ENCODE data around the gene EXOC3L2.

EXOC3L2 gene

GRCh38 chr19:45222724-45223123 lies 22.5 kb downstream of the EXOC3L2 start:
- no peak for DNase-seq (ENCODE audit: low read depth in 1 of 2, low spot score in 1 of 2)

GRCh38 chr19:45218911-45219743 lies 26.1 kb downstream of the EXOC3L2 start:
- DNase-seq (ENCODE audit: low read depth in 1 of 2, low spot score in 1 of 2) = no peak

GRCh38 chr19:45218426-45218825 lies 26.8 kb downstream of the EXOC3L2 start:
- DNase-seq (ENCODE audit: low read depth in 1 of 2, low spot score in 1 of 2) = no peak

GRCh38 chr19:45217957-45218334 lies 27.3 kb downstream of the EXOC3L2 start:
- no peak for DNase-seq (ENCODE audit: low read depth in 1 of 2, low spot score in 1 of 2)

GRCh38 chr19:45217193-45217956 lies 27.8 kb downstream of the EXOC3L2 start:
- DNase-seq (ENCODE audit: low read depth in 1 of 2, low spot score in 1 of 2) = no peak

- no peak for DNase-seq (ENCODE audit: low read depth in 1 of 2, low spot score in 1 of 2)
Observed at GRCh38 chr19:45216667-45217066, 28.5 kb downstream of the EXOC3L2 start.

- DNase-seq (ENCODE audit: low read depth in 1 of 2, low spot score in 1 of 2) = no peak
Observed at GRCh38 chr19:45215391-45216191, 29.6 kb downstream of the EXOC3L2 start.

- DNase-seq (ENCODE audit: low read depth in 1 of 2, low spot score in 1 of 2) = no peak
Observed at GRCh38 chr19:45213031-45213430, 32.2 kb downstream of the EXOC3L2 start.

- no peak for DNase-seq (ENCODE audit: low read depth in 1 of 2, low spot score in 1 of 2)
Observed at GRCh38 chr19:45211751-45212381, 33.3 kb downstream of the EXOC3L2 start.

GRCh38 chr19:45206328-45206727 lies 38.9 kb downstream of the EXOC3L2 start:
- DNase-seq (ENCODE audit: low read depth in 1 of 2, low spot score in 1 of 2) = no peak

GRCh38 chr19:45205810-45206209 lies 39.4 kb downstream of the EXOC3L2 start:
- DNase-seq (ENCODE audit: low read depth in 1 of 2, low spot score in 1 of 2) = no peak

- no peak for DNase-seq (ENCODE audit: low read depth in 1 of 2, low spot score in 1 of 2)
Observed at GRCh38 chr19:45202637-45203036, 42.6 kb downstream of the EXOC3L2 start.

- DNase-seq (ENCODE audit: low read depth in 1 of 2, low spot score in 1 of 2) = no peak
Observed at GRCh38 chr19:45200568-45200967, 44.6 kb downstream of the EXOC3L2 start.

GRCh38 chr19:45195764-45196163 lies 49.4 kb downstream of the EXOC3L2 start:
- no peak for DNase-seq (ENCODE audit: low read depth in 1 of 2, low spot score in 1 of 2)

- no peak for DNase-seq (ENCODE audit: low read depth in 1 of 2, low spot score in 1 of 2)
Observed at GRCh38 chr19:45191375-45191774, 53.8 kb downstream of the EXOC3L2 start.

- no peak for DNase-seq (ENCODE audit: low read depth in 1 of 2, low spot score in 1 of 2)
Observed at GRCh38 chr19:45189971-45190370, 55.2 kb downstream of the EXOC3L2 start.

GRCh38 chr19:45187421-45188100 lies 57.6 kb downstream of the EXOC3L2 start:
- DNase-seq (ENCODE audit: low read depth in 1 of 2, low spot score in 1 of 2) = no peak

GRCh38 chr19:45186509-45187334 lies 58.5 kb downstream of the EXOC3L2 start:
- no peak for DNase-seq (ENCODE audit: low read depth in 1 of 2, low spot score in 1 of 2)

- no peak for DNase-seq (ENCODE audit: low read depth in 1 of 2, low spot score in 1 of 2)
Observed at GRCh38 chr19:45184115-45184514, 61.1 kb downstream of the EXOC3L2 start.

- no peak for DNase-seq (ENCODE audit: low read depth in 1 of 2, low spot score in 1 of 2)
Observed at GRCh38 chr19:45182758-45183157, 62.4 kb downstream of the EXOC3L2 start.

Measured in activated CD4-positive, alpha-beta T cell treated with anti-CD3 and anti-CD28 coated beads, Interleukin-2, amount 50 U/mL, for 24 hours (primary cell).